GM19372 (cell line): ENCODE measurements around the gene BMP6.
"Not testable (repeated sequence)": the region's sequence is repeated elsewhere in the genome, so short reads cannot be mapped to it uniquely, and the experiment has no call there.

ENCODE experiments used
- ATAC-seq: cut with Tn5 transposase; IDR thresholded peaks from one replicate; pipeline ENCODE4 v1.9.1; 2021; ENCODE audit warnings: mild to moderate bottlenecking, low read depth, moderate library complexity; ENCODE audit not compliant: unreplicated experiment

The BMP6 gene

DNA sequence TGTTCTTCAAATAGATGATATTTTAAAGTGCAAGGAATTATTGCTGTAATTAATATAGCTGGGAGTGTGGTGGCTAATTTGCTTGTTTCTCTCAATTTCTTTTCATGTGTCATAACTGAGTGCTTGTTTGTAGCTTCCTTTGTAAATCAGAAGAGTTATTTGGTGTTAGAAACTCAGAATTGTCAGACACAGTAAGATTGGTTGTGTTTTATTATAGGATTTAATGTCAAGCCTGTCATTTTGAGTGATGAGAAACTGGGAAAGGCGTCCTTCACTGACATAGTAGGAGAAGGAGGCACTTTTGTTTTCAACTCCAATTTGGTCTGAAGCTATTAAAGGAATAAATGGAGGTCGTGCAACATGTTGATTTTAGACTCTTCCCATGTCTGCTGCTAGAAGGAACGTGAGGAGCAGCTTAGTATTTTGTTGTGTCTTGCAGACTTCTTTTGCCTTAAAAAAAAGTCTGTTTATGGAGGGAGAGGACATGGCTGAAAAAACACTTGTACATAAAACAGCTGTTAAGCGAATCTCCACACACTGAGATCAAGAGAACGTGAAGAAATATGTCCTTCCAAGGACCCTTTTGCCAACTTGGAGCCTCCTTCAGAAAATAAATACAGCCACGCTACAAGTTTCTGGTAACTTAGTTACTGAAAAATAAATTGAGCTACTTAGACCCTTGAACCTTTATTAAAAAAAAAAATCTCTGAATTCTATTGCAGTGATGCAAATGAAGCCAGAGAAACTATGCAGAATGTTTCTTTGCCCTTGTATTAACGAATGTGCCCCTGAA is 59.5 kb downstream of the BMP6 start:
- no peak for ATAC-seq

DNA sequence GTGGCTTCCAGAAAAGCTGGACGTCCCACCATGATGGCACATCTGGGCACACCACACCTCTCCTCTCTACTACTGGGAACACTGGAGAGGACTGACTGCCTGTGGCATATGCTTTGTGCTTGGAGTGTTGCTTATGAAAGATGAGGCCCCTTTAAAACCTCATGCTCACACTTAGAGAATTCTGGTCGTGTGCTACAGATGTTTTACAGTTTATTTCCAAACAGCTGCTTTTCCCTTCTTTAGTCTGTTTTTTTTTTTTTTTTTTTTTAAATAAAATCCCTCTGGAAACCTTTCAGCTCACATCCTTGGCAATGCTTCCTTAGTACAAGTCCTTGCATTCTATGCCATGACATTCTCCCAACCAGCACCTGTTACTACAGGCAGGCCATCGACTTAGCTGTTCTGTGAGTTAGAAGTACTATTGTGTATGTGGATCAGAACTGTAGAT is 60.3 kb downstream of the BMP6 start:
- no peak for ATAC-seq

DNA sequence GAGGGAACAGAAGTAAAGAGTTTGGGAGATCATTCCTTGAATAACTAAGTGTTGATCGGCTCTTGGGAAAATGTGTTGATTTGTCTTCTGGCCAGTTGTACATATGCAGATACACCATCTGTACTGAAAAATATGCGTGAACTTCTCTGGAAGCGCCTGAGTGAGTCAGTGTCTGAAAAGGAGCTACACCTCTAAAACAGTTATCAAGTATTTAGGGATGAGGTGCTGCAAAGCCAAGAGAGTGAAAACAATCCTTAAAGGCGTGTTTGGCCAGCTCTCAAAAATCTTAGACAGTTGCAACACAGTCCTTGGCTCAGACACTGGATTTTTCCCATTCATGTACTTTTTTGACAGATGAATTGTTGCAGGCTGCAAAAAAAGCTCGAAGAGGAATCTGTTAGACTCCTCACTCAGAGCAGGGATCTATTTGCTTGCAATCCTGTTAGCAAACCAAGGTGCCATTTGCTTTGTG is 61.3 kb downstream of the BMP6 start:
- ATAC-seq = no peak

- no peak for ATAC-seq
These were observed 61.8 kb downstream of the BMP6 start for GRCh38 chr6:7787731-7788130.

- ATAC-seq = no peak
These were observed 68.6 kb downstream of the BMP6 start for GRCh38 chr6:7794509-7794908.

DNA sequence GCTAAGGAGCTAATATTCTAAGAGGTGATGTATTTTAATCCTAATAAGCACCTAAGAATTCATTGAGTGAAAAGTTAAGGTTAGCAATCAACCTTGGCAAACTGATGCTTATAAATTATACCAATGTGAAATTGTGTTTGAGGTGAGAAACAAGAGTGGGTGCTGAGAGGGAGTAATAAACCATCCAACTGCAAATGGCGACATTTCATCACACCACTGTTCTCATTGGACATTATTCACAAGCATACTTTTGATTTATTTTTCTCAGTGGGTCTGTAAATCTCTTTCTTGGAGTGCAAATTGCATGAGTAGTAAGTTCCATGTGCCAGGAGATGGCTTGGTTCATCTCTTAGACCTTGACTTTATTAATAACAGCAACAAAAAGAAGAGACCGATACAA is 71.5 kb downstream of the BMP6 start:
- no peak for ATAC-seq

DNA sequence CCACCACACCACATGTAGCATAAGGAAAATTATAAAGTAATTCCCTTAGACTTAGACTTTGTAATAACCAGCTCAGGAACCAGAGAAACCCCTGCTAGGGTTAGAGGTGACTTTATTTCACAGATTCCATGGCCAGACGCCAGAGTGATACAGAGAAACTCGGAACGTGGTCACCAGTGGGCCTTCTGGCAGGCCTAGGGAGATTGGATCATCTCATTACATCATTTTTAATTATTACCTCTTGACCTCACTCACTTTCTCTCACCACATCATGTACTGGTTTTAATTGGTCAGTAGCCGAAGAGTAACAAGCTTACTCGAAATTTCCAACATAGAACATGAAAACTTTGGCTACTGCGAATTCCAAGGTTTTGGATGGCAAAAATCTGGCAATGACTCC is 72.9 kb downstream of the BMP6 start:
- no peak for ATAC-seq

GRCh38 chr6:7802662-7803061 is 76.8 kb downstream of the BMP6 start:
- ATAC-seq = no peak

- ATAC-seq = no peak
These were observed 77.3 kb downstream of the BMP6 start for GRCh38 chr6:7803214-7803613.

DNA sequence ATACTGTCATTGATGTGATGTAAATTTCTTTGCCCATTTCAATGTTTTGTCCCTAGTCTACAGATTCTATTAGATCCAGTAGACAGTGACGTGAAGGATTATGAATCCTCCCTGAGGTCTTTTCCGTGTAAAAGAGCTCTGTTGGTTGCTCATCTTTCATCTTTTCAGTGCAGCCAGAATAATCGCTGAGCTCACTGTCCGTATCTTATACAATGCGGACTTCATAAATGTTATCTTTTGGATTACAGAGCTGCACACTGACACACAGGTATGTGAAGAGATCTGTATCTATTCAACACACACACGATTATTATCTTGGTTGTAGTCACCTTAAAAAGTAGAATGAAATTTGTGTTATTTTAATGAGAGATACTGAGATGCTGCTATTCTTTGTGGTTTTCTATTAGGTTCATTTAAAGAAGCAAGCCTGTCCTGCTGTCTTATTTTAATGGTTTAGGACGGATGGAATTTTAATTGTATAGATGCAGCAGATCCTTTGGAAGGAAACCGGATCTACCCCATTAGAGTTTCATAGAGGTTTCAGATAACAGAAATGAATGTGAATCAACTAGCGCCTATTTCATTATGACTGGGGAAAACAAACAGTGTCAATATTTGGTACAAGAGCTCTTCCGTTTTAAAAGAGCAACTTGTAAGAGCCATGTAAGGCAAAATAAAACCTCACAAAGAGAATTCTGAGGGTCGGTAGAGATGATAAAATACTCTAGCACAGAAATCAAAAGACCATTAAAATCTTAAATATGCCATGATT is 79.4 kb downstream of the BMP6 start:
- no peak for ATAC-seq

DNA sequence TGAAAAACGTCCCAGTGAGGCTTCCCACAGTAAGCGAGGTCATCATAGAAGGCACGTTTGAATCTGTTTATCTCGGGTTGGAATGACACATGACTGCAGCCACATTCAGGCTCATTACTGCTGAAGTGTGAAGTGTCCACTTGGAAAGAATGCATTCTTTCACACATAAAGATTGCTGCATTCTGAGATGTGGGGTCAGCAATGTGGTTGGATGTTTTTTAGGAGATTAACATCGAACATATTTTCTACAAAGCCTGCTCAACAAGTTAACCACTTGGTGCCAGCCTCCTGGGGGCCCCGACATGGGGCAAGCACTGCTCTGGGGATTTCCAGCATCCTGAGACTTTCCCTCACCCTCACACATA is 79.9 kb downstream of the BMP6 start:
- no peak for ATAC-seq

DNA sequence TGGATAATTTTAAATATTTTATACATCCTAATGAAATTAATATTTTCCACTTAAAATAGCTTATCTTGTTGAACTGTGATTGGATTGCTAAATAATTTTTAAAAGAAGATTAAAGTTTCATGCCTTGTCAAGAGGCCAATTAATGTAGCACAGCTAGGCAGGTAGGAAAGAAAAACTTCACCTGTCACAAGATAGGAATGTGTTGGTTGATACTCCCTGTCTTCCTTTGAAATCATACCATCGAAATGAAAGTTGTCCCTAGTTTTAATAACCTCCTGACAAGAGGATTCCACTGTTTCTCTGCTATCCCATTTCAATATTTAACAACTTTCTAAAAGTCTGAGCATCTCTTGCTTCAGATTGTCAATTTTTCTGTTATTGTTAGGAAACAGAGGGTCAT is 80.8 kb downstream of the BMP6 start:
- ATAC-seq = no peak

- no peak for ATAC-seq
These were observed 83.4 kb downstream of the BMP6 start for GRCh38 chr6:7809346-7809745.

- no peak for ATAC-seq
These were observed 85.5 kb downstream of the BMP6 start for GRCh38 chr6:7811441-7811840.

- ATAC-seq = no peak
These were observed 86.7 kb downstream of the BMP6 start for GRCh38 chr6:7812623-7813022.

DNA sequence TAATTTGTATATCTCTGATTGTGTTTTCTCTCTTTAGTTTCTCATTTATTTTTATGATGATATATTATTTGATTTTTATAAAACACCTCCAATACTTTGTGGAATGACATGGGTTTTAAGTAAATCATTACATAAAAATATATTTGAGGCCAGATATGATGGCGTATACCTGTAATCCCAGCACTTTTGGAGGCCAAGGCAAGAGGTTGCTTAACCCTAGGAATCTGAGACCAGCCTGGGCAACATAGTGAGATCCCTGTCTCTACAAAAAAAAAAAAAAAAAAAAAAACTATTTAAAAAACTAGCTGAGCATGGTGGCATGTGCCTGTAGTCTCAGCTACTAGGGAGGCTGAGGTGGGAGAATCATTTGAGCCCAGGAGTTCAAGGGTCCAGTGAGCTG is 87.3 kb downstream of the BMP6 start:
- ATAC-seq = no peak

DNA sequence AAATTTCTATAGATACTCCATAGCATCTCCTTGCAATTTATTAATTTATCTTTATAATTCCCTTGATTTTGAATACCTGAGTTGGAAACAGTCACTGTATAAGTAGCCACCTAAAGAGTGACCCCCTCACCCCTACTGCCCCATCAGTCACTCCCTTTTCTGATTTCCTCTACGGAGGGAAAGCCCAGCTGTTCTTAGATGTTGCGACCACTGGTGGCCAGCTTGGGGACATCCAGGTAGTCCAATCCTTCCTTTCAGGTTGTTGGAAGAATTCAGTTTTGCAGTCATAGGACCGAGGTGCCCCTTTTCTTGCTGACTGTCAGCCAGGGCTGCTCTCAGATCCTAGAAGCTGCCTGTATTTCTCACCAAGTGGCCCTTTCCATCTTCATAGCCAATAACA is 87.8 kb downstream of the BMP6 start:
- ATAC-seq = no peak

GRCh38 chr6:7815716-7816115 is 89.8 kb downstream of the BMP6 start:
- ATAC-seq = no peak

GRCh38 chr6:7817184-7817583 is 91.3 kb downstream of the BMP6 start:
- not testable (repeated sequence) for ATAC-seq

DNA sequence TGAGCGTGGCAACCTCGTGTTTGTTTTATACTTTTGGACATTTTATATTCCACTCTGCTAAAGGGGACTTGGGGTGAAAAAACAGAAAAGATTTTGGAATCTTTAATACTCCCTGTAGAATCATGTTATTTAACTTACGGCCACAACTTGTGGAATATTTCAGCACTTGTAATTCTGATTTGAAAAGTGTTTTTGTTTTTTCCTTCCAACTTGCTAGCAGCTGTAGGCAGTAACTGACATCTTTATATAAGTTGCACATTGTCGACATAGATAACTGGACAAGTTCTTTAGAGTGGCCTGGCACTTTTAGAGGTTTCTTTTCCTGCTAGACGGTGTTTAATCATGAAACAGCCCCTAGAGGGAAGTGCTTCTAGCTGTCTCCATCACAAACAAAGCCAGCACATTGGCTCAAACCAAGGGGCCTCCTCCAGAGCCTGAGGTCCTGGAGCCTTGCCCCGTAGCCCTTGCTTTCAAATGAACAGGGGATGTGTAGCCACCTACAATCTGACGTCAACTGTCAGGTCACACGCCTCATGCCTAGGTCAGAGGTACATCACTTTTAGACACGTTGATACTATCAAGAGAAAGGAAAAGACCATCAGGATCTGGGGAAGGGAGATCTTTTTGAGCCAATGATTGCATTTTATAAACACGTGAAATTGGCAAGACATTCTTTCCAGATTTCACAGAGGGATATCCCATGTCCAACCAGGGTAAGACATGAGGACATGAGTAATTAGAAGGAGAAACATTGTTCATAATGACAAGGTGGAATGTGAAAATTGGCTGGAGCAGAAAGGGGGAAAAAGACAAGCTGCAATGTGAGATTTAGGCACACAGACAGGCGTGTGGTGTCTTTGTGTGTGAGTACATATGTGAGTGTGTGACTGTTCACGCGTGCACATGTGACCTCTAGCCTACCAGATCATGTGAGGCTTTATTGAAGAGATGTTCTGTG is 92.6 kb downstream of the BMP6 start:
- no peak for ATAC-seq
